HEK293 (cell line): ENCODE measurements around the gene TIMM50.

ENCODE experiments used
- ELK4 ChIP-seq: IDR thresholded peaks from 2 replicates; pipeline ENCODE4 v1.6.1; 2011; ENCODE audit warnings: mild to moderate bottlenecking, low read depth, low read length, borderline replicate concordance
- HOXA7 ChIP-seq: sonication (generic); formaldehyde crosslinking; IDR thresholded peaks from 2 replicates; pipeline ENCODE4 v1.8.1; 2022; ENCODE audit warnings: missing genetic modification reagents, borderline replicate concordance
- KLF16 ChIP-seq: fragments of 450-650 bp; formaldehyde crosslinking; IDR thresholded peaks from 2 replicates; pipeline ENCODE4 v1.5.1; 2017; ENCODE audit warnings: missing biosample characterization, missing genetic modification characterization
- REPIN1 ChIP-seq: fragments of 450-650 bp; formaldehyde crosslinking; IDR thresholded peaks from 2 replicates; pipeline ENCODE4 v1.5.1; 2017; ENCODE audit warnings: missing biosample characterization, missing genetic modification characterization, low read depth
- SETDB1 ChIP-seq: IDR thresholded peaks from one replicate; pipeline ENCODE4 v1.6.1; 2017; ENCODE audit warnings: mild to moderate bottlenecking, low read length, moderate library complexity, mixed read lengths; ENCODE audit not compliant: insufficient read length
- WT1 ChIP-seq: fragments of 450-650 bp; formaldehyde crosslinking; IDR thresholded peaks from 2 replicates; pipeline ENCODE4 v1.5.1; 2016; ENCODE audit warnings: missing biosample characterization, missing genetic modification characterization
- ZBTB11 ChIP-seq: fragments of 450-650 bp; formaldehyde crosslinking; conservative IDR thresholded peaks from 2 replicates; pipeline ENCODE4 v1.5.1; 2016; ENCODE audit warnings: low read depth, missing biosample characterization, missing genetic modification characterization
- ZBTB26 ChIP-seq: fragments of 450-650 bp; formaldehyde crosslinking; optimal IDR thresholded peaks from 2 replicates; pipeline ENCODE3; 2016; ENCODE audit warnings: missing biosample characterization, mild to moderate bottlenecking, missing genetic modification characterization
- ZBTB7A ChIP-seq: fragments of 450-650 bp; formaldehyde crosslinking; IDR thresholded peaks from 2 replicates; pipeline ENCODE4 v1.5.1; 2016; ENCODE audit warnings: low read depth, missing biosample characterization, missing genetic modification characterization
- ZFP37 ChIP-seq: fragments of 450-650 bp; formaldehyde crosslinking; IDR thresholded peaks from 2 replicates; pipeline ENCODE4 v1.5.1; 2016; ENCODE audit warnings: missing biosample characterization, missing genetic modification characterization
- ZFP41 ChIP-seq: fragments of 450-650 bp; formaldehyde crosslinking; IDR thresholded peaks from 2 replicates; pipeline ENCODE4 v1.5.1; 2016; ENCODE audit warnings: missing biosample characterization, missing genetic modification characterization, borderline replicate concordance
- ZNF10 ChIP-seq: fragments of 450-650 bp; formaldehyde crosslinking; IDR thresholded peaks from 2 replicates; pipeline ENCODE4 v1.5.1; 2017; ENCODE audit warnings: missing biosample characterization, missing genetic modification characterization
- ZNF121 ChIP-seq: fragments of 450-650 bp; formaldehyde crosslinking; IDR thresholded peaks from 2 replicates; pipeline ENCODE4 v1.5.1; 2016; ENCODE audit warnings: missing biosample characterization, missing genetic modification characterization
- ZNF146 ChIP-seq: fragments of 450-650 bp; formaldehyde crosslinking; IDR thresholded peaks from 2 replicates; pipeline ENCODE4 v1.5.1; 2016; ENCODE audit warnings: missing biosample characterization, missing genetic modification characterization
- ZNF18 ChIP-seq: fragments of 450-650 bp; formaldehyde crosslinking; IDR thresholded peaks from 2 replicates; pipeline ENCODE4 v1.5.1; 2016; ENCODE audit warnings: missing biosample characterization, missing genetic modification characterization
- ZNF19 ChIP-seq: fragments of 450-650 bp; formaldehyde crosslinking; IDR thresholded peaks from 2 replicates; pipeline ENCODE4; 2016; ENCODE audit warnings: missing biosample characterization, missing genetic modification characterization, low read depth
- ZNF324 ChIP-seq: fragments of 450-650 bp; formaldehyde crosslinking; IDR thresholded peaks from 2 replicates; pipeline ENCODE4 v1.5.1; 2016; ENCODE audit warnings: missing biosample characterization, missing genetic modification characterization
- ZNF335 ChIP-seq: fragments of 450-650 bp; formaldehyde crosslinking; conservative IDR thresholded peaks from 2 replicates; pipeline ENCODE4 v1.5.1; 2016; ENCODE audit warnings: missing biosample characterization, missing genetic modification characterization
- ZNF423 ChIP-seq: fragments of 450-650 bp; formaldehyde crosslinking; IDR thresholded peaks from 2 replicates; pipeline ENCODE4 v1.5.1; 2016; ENCODE audit warnings: missing biosample characterization, missing genetic modification characterization
- ZNF433 ChIP-seq: fragments of 450-650 bp; formaldehyde crosslinking; IDR thresholded peaks from 2 replicates; pipeline ENCODE4 v1.5.1; 2016; ENCODE audit warnings: missing biosample characterization, missing genetic modification characterization, low read depth
- ZNF488 ChIP-seq: fragments of 450-650 bp; formaldehyde crosslinking; IDR thresholded peaks from 2 replicates; pipeline ENCODE4 v1.5.1; 2016; ENCODE audit warnings: missing biosample characterization, missing genetic modification characterization
- ZNF514 ChIP-seq: fragments of 450-650 bp; formaldehyde crosslinking; IDR thresholded peaks from 2 replicates; pipeline ENCODE4 v1.5.1; 2016; ENCODE audit warnings: missing biosample characterization, missing genetic modification characterization
- ZNF530 ChIP-seq: fragments of 450-650 bp; formaldehyde crosslinking; IDR thresholded peaks from 2 replicates; pipeline ENCODE4 v1.5.1; 2016; ENCODE audit warnings: low read depth, missing biosample characterization, missing genetic modification characterization
- ZNF580 ChIP-seq: fragments of 450-650 bp; formaldehyde crosslinking; IDR thresholded peaks from 2 replicates; pipeline ENCODE4 v1.5.1; 2016; ENCODE audit warnings: missing biosample characterization, missing genetic modification characterization
- ZNF596 ChIP-seq: fragments of 450-650 bp; IDR thresholded peaks from 2 replicates; pipeline ENCODE4 v1.5.0; 2018; ENCODE audit warnings: missing biosample characterization, mild to moderate bottlenecking, missing genetic modification characterization, moderate library complexity
- ZNF623 ChIP-seq: fragments of 450-650 bp; formaldehyde crosslinking; IDR thresholded peaks from 2 replicates; pipeline ENCODE4 v1.5.1; 2016; ENCODE audit warnings: missing biosample characterization, missing genetic modification characterization
- ZNF626 ChIP-seq: fragments of 450-650 bp; sonication (Bioruptor Pico); formaldehyde crosslinking; IDR thresholded peaks from 2 replicates; pipeline ENCODE4 v1.5.1; 2018; ENCODE audit warnings: missing biosample characterization, missing genetic modification characterization, inconsistent platforms
- ZNF629 ChIP-seq: fragments of 450-650 bp; formaldehyde crosslinking; IDR thresholded peaks from 2 replicates; pipeline ENCODE4 v1.5.1; 2017; ENCODE audit warnings: missing biosample characterization, missing genetic modification characterization
- ZNF658 ChIP-seq: fragments of 450-650 bp; formaldehyde crosslinking; IDR thresholded peaks from 2 replicates; pipeline ENCODE4; 2016; ENCODE audit warnings: missing biosample characterization, missing genetic modification characterization
- ZNF664 ChIP-seq: fragments of 450-650 bp; formaldehyde crosslinking; IDR thresholded peaks from 2 replicates; pipeline ENCODE4 v1.5.1; 2016; ENCODE audit warnings: missing biosample characterization, missing genetic modification characterization
- ZNF747 ChIP-seq: fragments of 450-650 bp; formaldehyde crosslinking; IDR thresholded peaks from 2 replicates; pipeline ENCODE4 v1.5.1; 2016; ENCODE audit warnings: missing biosample characterization, missing genetic modification characterization
- ZNF830 ChIP-seq: fragments of 450-650 bp; IDR thresholded peaks from 2 replicates; pipeline ENCODE4 v1.5.0; 2018; ENCODE audit warnings: missing biosample characterization, missing genetic modification characterization, low read depth, mild to moderate bottlenecking, moderate library complexity
- ZNF843 ChIP-seq: fragments of 450-650 bp; formaldehyde crosslinking; IDR thresholded peaks from 2 replicates; pipeline ENCODE4 v1.5.1; 2016; ENCODE audit warnings: missing biosample characterization, missing genetic modification characterization
- ZXDB ChIP-seq: fragments of 450-650 bp; formaldehyde crosslinking; IDR thresholded peaks from 2 replicates; pipeline ENCODE4 v1.5.1; 2016; ENCODE audit warnings: missing biosample characterization, missing genetic modification characterization

TIMM50 gene

GRCh38 chr19:39474139-39474620 is 6.5 kb upstream of the TIMM50 start (continued):
- TF ChIP-seq ZNF19 (tag by site-specific recombination) (0 out of 2 replicates have a peak, but pooled peaks have one; percentile 28), ZNF596 (tag by site-specific recombination) (no peak), ZNF10 (tag by site-specific recombination) (no peak), ZNF423 (tag by site-specific recombination) (no peak), ELK4 (no peak), ZNF146 (tag by site-specific recombination) (no peak), ZNF623 (tag by site-specific recombination) (no peak), WT1 (tag by site-specific recombination) (peak; percentile 31; the same call in 1 of the 2 replicates), ZBTB7A (tag by site-specific recombination) (peak; percentile 56; the same call in 1 of the 2 replicates), ZNF121 (no peak), ZNF335 (tag by site-specific recombination) (no peak), ZNF18 (no peak), ZNF514 (tag by site-specific recombination) (no peak), ZNF433 (no peak), ZFP37 (tag by site-specific recombination) (no peak), SETDB1 (no peak), ZNF580 (tag by site-specific recombination) (peak; percentile 66; the same call in 1 of the 2 replicates), ZNF626 (tag by site-specific recombination) (no peak), ZXDB (no peak; the same call in 1 of the 2 replicates), REPIN1 (0 out of 2 replicates have a peak, but pooled peaks have one; percentile 73), KLF16 (0 out of 2 replicates have a peak, but pooled peaks have one; percentile 30), ZNF664 (no peak), ZNF747 (no peak), ZNF530 (tag by site-specific recombination) (no peak), ZNF629 (tag by site-specific recombination) (no peak), ZBTB26 (tag by site-specific recombination) (peak; percentile 15), ZNF830 (tag by site-specific recombination) (no peak), ZNF843 (0 out of 2 replicates have a peak, but pooled peaks have one; percentile 59), ZFP41 (tag by site-specific recombination) (0 out of 2 replicates have a peak, but pooled peaks have one; percentile 53), ZNF324 (tag by site-specific recombination) (no peak), ZNF488 (tag by site-specific recombination) (peak; percentile 54; the same call in 1 of the 2 replicates), ZBTB11 (tag by site-specific recombination) (no peak; the same call in 1 of the 2 replicates), ZNF658 (no peak), HOXA7 (CRISPR knock-in tag) (no peak)
